ENCODE data around the gene MYOG.

- TF ChIP-seq, protein P1, sequence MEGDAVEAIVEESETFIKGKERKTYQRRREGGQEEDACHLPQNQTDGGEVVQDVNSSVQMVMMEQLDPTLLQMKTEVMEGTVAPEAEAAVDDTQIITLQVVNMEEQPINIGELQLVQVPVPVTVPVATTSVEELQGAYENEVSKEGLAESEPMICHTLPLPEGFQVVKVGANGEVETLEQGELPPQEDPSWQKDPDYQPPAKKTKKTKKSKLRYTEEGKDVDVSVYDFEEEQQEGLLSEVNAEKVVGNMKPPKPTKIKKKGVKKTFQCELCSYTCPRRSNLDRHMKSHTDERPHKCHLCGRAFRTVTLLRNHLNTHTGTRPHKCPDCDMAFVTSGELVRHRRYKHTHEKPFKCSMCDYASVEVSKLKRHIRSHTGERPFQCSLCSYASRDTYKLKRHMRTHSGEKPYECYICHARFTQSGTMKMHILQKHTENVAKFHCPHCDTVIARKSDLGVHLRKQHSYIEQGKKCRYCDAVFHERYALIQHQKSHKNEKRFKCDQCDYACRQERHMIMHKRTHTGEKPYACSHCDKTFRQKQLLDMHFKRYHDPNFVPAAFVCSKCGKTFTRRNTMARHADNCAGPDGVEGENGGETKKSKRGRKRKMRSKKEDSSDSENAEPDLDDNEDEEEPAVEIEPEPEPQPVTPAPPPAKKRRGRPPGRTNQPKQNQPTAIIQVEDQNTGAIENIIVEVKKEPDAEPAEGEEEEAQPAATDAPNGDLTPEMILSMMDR (conservative IDR thresholded peaks at IDR 0.05 in 1 of 2, IDR thresholded peaks at IDR 0.05 in 1 of 2; ENCODE audit: low read depth in 1 of 2, low read length in 2 of 2) = no peak
- TF ChIP-seq EZH2 (IDR thresholded peaks at IDR 0.05; ENCODE audit: low read length, missing control alignments) = no peak
Measured at GRCh38 chr1:203057911-203058675, 27.7 kb downstream of the MYOG start.
